Liver (tissue), 3 donors: Measurements from ENCODE around the gene NMNAT2.

Experiments used
- CTCF ChIP-seq: fragments of 150-350 bp; IDR thresholded peaks from 2 replicates; pipeline ENCODE4 v1.5.1; 2017; ENCODE audit warnings: improper control_type of control experiment, low read depth, low read length; ENCODE audit not compliant: missing input control
- EGR1 ChIP-seq, 2 donors: IDR thresholded peaks; 2 replicates each; pipeline ENCODE4 v1.6.1; 2016 to 2018; ENCODE audit warnings: antibody characterized with exemption in 2 of 2, low read depth in 2 of 2
- TF ChIP-seq, protein P1 (sequence below): IDR thresholded peaks from 2 replicates; pipeline ENCODE4 v1.6.1; 2016; ENCODE audit warnings: antibody characterized with exemption
- donor health status: healthy.
- donor health status: healthy.

DNA sequence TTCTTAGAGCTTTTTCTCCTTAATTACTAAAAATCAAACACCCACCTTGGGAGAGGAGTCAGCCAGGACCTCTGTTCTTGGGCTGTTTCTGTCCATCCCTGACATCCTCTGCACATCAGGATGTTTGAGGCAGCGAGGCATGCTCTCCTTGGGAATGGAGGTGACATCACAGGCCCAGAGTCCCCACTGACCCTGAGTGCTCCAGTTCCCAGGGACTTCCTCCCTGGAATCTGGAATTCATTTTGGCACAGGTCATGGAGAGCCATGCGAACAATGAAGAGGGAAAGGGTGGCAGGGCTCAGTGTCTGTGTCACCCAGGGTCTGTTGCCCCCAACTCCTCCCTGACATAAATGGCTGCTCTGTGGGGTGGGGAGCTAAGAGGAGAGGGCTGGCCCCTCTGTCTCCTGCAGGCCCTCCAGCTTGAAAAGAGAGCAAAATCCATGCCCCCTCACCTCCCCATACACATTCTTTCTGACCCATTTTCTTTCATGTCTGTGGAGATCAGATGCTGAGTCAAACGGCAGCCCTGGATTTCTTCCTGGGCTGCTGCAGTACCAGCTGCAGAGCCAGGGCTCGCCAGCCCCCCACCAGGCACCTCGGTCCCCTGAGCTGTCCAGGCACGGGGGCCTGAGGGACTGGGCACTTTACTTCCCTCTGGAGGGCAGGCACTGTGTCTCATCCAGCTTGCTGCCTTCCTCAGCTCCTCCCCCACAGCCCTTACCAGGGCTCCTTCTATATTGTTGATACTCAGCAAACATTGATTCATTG lies 102.0 kb downstream of the NMNAT2 start:
- TF ChIP-seq, protein P1, sequence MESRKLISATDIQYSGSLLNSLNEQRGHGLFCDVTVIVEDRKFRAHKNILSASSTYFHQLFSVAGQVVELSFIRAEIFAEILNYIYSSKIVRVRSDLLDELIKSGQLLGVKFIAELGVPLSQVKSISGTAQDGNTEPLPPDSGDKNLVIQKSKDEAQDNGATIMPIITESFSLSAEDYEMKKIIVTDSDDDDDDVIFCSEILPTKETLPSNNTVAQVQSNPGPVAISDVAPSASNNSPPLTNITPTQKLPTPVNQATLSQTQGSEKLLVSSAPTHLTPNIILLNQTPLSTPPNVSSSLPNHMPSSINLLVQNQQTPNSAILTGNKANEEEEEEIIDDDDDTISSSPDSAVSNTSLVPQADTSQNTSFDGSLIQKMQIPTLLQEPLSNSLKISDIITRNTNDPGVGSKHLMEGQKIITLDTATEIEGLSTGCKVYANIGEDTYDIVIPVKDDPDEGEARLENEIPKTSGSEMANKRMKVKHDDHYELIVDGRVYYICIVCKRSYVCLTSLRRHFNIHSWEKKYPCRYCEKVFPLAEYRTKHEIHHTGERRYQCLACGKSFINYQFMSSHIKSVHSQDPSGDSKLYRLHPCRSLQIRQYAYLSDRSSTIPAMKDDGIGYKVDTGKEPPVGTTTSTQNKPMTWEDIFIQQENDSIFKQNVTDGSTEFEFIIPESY = no peak
- TF ChIP-seq CTCF (no peak), EGR1 (IDR thresholded peaks at IDR 0.05; ENCODE audit: low read depth in 2 of 2) (no peak)
